ENCODE results near the gene SMCP. TPM values are rescaled to one million over a fixed set of nuclear protein-coding genes. Genes with fewer than 3 reads are reported as not detected.
A peak's percentile ranks its signal among the peaks of the same experiment; 100 is the strongest.

The SMCP gene
- not detected for total RNA-seq

- DNase-seq (ENCODE audit: low spot score) (no peak), ATAC-seq (no peak)
- Mint-ChIP-seq H3K4me3 (no peak within 1 kb of the TSS), H3K27me3 (peaks cover 22 to 27% of the 10 kb centered on the region in 2 donors), H3K27ac (no peak within 1 kb of the TSS), H3K9me3 (no peaks in the 10 kb centered on the region), H3K36me3 (no peaks in the 10 kb centered on the region), H3K4me1 (ENCODE audit: low read depth in 2 of 2) (no peaks in the 10 kb centered on the region)
Observed at GRCh38 chr1:152878042-152878441, at the start of gene SMCP. SMCP (plus strand) TSS chr1:152878322; CDS start chr1:152884423, 6,101 bp downstream.

GRCh38 chr1:152836870-152837269, 41.3 kb upstream of the SMCP start:
- Mint-ChIP-seq H3K4me1 (ENCODE audit: low read depth in 2 of 2) (no peaks in the 10 kb centered on the region), H3K36me3 (no peaks in the 10 kb centered on the region), H3K9me3 (no peaks in the 10 kb centered on the region), H3K27ac (no peak overlapping the region), H3K27me3 (peaks cover 12 to 30% of the 10 kb centered on the region in 2 donors), H3K4me3 (no peak overlapping the region)
- ATAC-seq = no peak
- DNase-seq (ENCODE audit: low spot score) = no peak

- Mint-ChIP-seq H3K27ac (peak within 1 kb of the TSS in 1 of 2 donors; percentile 43), H3K27me3 (peaks cover 22 to 32% of the 10 kb centered on the region in 2 donors), H3K4me3 (no peak within 1 kb of the TSS), H3K9me3 (no peaks in the 10 kb centered on the region), H3K36me3 (no peaks in the 10 kb centered on the region), H3K4me1 (ENCODE audit: low read depth in 2 of 2) (no peaks in the 10 kb centered on the region)
- ATAC-seq (no peak), DNase-seq (ENCODE audit: low spot score) (no peak)
Observed at GRCh38 chr1:152842556-152842955, 35.6 kb upstream of the SMCP start, which contains the start of gene LCE6A. LCE6A (plus strand) TSS chr1:152842856; CDS start chr1:152843521, 665 bp downstream.

- H3K4me3 Mint-ChIP-seq = no peak overlapping the region
- ATAC-seq = no peak
- H3K36me3 Mint-ChIP-seq = no peaks in the 10 kb centered on the region
- no peaks in the 10 kb centered on the region for H3K9me3 Mint-ChIP-seq
- no peaks in the 10 kb centered on the region for H3K4me1 Mint-ChIP-seq (ENCODE audit: low read depth in 2 of 2)
- peaks cover 23 to 25% of the 10 kb centered on the region in 2 donors for H3K27me3 Mint-ChIP-seq
- H3K27ac Mint-ChIP-seq = no peak overlapping the region
- no peak for DNase-seq (ENCODE audit: low spot score)
Observed at GRCh38 chr1:152855661-152856060, 22.5 kb upstream of the SMCP start.

- no peaks in the 10 kb centered on the region for H3K9me3 Mint-ChIP-seq
- H3K4me1 Mint-ChIP-seq (ENCODE audit: low read depth in 2 of 2) = no peaks in the 10 kb centered on the region
- no peak overlapping the region for H3K27ac Mint-ChIP-seq
- no peaks in the 10 kb centered on the region for H3K36me3 Mint-ChIP-seq
- peaks cover 16 to 26% of the 10 kb centered on the region in 2 donors for H3K27me3 Mint-ChIP-seq
- no peak for DNase-seq (ENCODE audit: low spot score)
- ATAC-seq = no peak
- H3K4me3 Mint-ChIP-seq = no peak overlapping the region
Observed at GRCh38 chr1:152858062-152858461, 20.1 kb upstream of the SMCP start.

- ATAC-seq (no peak), DNase-seq (ENCODE audit: low spot score) (no peak)
- no peaks in the 10 kb centered on the region for H3K36me3 Mint-ChIP-seq
- no peak within 1 kb of the TSS for H3K27ac Mint-ChIP-seq
- H3K4me3 Mint-ChIP-seq = no peak within 1 kb of the TSS
- no peaks in the 10 kb centered on the region for H3K9me3 Mint-ChIP-seq
- H3K27me3 Mint-ChIP-seq = peaks cover 16 to 19% of the 10 kb centered on the region in 2 donors
- no peaks in the 10 kb centered on the region for H3K4me1 Mint-ChIP-seq (ENCODE audit: low read depth in 2 of 2)
Observed at GRCh38 chr1:152859696-152860095, 18.4 kb upstream of the SMCP start, which contains the start of gene LCE7A. LCE7A (plus strand) TSS chr1:152859996; CDS start chr1:152860698, 702 bp downstream.

- H3K4me1 Mint-ChIP-seq (ENCODE audit: low read depth in 2 of 2) = no peaks in the 10 kb centered on the region
- peaks cover 16 to 19% of the 10 kb centered on the region in 2 donors for H3K27me3 Mint-ChIP-seq
- H3K27ac Mint-ChIP-seq = no peak overlapping the region
- H3K36me3 Mint-ChIP-seq = no peaks in the 10 kb centered on the region
- no peak overlapping the region for H3K4me3 Mint-ChIP-seq
- ATAC-seq = no peak
- DNase-seq (ENCODE audit: low spot score) = no peak
- H3K9me3 Mint-ChIP-seq = no peaks in the 10 kb centered on the region
Observed at GRCh38 chr1:152860129-152860528, 18.0 kb upstream of the SMCP start.

GRCh38 chr1:152861374-152861773, 16.7 kb upstream of the SMCP start:
- ATAC-seq = no peak

GRCh38 chr1:152864443-152864842, 13.7 kb upstream of the SMCP start:
- DNase-seq (ENCODE audit: low spot score) (no peak), ATAC-seq (no peak)
- no peaks in the 10 kb centered on the region for H3K9me3 Mint-ChIP-seq
- no peaks in the 10 kb centered on the region for H3K4me1 Mint-ChIP-seq (ENCODE audit: low read depth in 2 of 2)
- no peak overlapping the region for H3K4me3 Mint-ChIP-seq
- H3K27ac Mint-ChIP-seq = no peak overlapping the region
- no peaks in the 10 kb centered on the region for H3K36me3 Mint-ChIP-seq
- H3K27me3 Mint-ChIP-seq = peaks cover 5 to 10% of the 10 kb centered on the region in 2 donors

More at GRCh38 chr1:152861374-152861773, 16.7 kb upstream of the SMCP start:
- Mint-ChIP-seq H3K9me3 (no peaks in the 10 kb centered on the region), H3K27me3 (peaks cover 16 to 19% of the 10 kb centered on the region in 2 donors), H3K4me3 (no peak overlapping the region), H3K27ac (no peak overlapping the region), H3K36me3 (no peaks in the 10 kb centered on the region), H3K4me1 (ENCODE audit: low read depth in 2 of 2) (no peaks in the 10 kb centered on the region)
- no peak for DNase-seq (ENCODE audit: low spot score)

GRCh38 chr1:152866321-152866720, 11.8 kb upstream of the SMCP start:
- ATAC-seq = no peak
- no peak for DNase-seq (ENCODE audit: low spot score)
- Mint-ChIP-seq H3K27me3 (peaks cover 2% of the 10 kb centered on the region in 2 donors), H3K4me1 (ENCODE audit: low read depth in 2 of 2) (no peaks in the 10 kb centered on the region), H3K9me3 (no peaks in the 10 kb centered on the region), H3K36me3 (no peaks in the 10 kb centered on the region), H3K27ac (no peak overlapping the region), H3K4me3 (no peak overlapping the region)

GRCh38 chr1:152869808-152870419, 8.2 kb upstream of the SMCP start:
- H3K9me3 Mint-ChIP-seq = no peaks in the 10 kb centered on the region
- no peaks in the 10 kb centered on the region for H3K36me3 Mint-ChIP-seq
- peaks cover 5 to 10% of the 10 kb centered on the region in 2 donors for H3K27me3 Mint-ChIP-seq
- ATAC-seq = peak; percentile 53 to 77
- no peaks in the 10 kb centered on the region for H3K4me1 Mint-ChIP-seq (ENCODE audit: low read depth in 2 of 2)
- H3K4me3 Mint-ChIP-seq = no peak overlapping the region
- DNase-seq (ENCODE audit: low spot score) = peak; percentile 68
- no peak overlapping the region for H3K27ac Mint-ChIP-seq

GRCh38 chr1:152870831-152871730, 7.0 kb upstream of the SMCP start:
- H3K36me3 Mint-ChIP-seq = no peaks in the 10 kb centered on the region
- H3K4me1 Mint-ChIP-seq (ENCODE audit: low read depth in 2 of 2) = no peaks in the 10 kb centered on the region
- no peak for DNase-seq (ENCODE audit: low spot score)
- peaks cover 10 to 19% of the 10 kb centered on the region in 2 donors for H3K27me3 Mint-ChIP-seq
- H3K27ac Mint-ChIP-seq = no peak overlapping the region
- H3K4me3 Mint-ChIP-seq = no peak overlapping the region
- ATAC-seq = no peak
- H3K9me3 Mint-ChIP-seq = no peaks in the 10 kb centered on the region

- H3K27me3 Mint-ChIP-seq = peaks cover 13 to 19% of the 10 kb centered on the region in 2 donors
- ATAC-seq = no peak
- no peak overlapping the region for H3K4me3 Mint-ChIP-seq
- H3K4me1 Mint-ChIP-seq (ENCODE audit: low read depth in 2 of 2) = no peaks in the 10 kb centered on the region
- no peaks in the 10 kb centered on the region for H3K9me3 Mint-ChIP-seq
- no peaks in the 10 kb centered on the region for H3K36me3 Mint-ChIP-seq
- no peak overlapping the region for H3K27ac Mint-ChIP-seq
- no peak for DNase-seq (ENCODE audit: low spot score)
Observed at GRCh38 chr1:152871731-152872126, 6.4 kb upstream of the SMCP start.

- DNase-seq (ENCODE audit: low spot score) (no peak), ATAC-seq (no peak)
- Mint-ChIP-seq H3K36me3 (no peaks in the 10 kb centered on the region), H3K27ac (no peak overlapping the region), H3K9me3 (no peaks in the 10 kb centered on the region), H3K4me3 (no peak overlapping the region), H3K4me1 (ENCODE audit: low read depth in 2 of 2) (no peaks in the 10 kb centered on the region), H3K27me3 (peaks cover 21 to 31% of the 10 kb centered on the region in 2 donors)
Observed at GRCh38 chr1:152873495-152873894, 4.6 kb upstream of the SMCP start.
